ENCODE measurements around the gene DAGLA. TPM values are rescaled to one million over a fixed set of nuclear protein-coding genes. Genes with fewer than 3 reads are reported as not detected.

Gene DAGLA
- total and polyA plus RNA-seq, 2 donors from 2014 or later: 1.4 to 3.9 TPM

GRCh38 chr11:61697078-61697502 is 16.9 kb downstream of the DAGLA start:
- Histone ChIP-seq H3K4me1 (ENCODE audit: control insufficient read depth in 2 of 3, insufficient read depth in 2 of 3, low read depth in 1 of 3, low read length in 3 of 3) (peaks cover 0 to 60% (median 57%) of the 10 kb centered on the region in 3 donors), H3K9ac (ENCODE audit: low read length in 3 of 3) (peak overlapping the region in 1 of 3 donors; percentile 34), H3K27me3 (ENCODE audit: control insufficient read depth, insufficient read depth, low read length) (no peaks in the 10 kb centered on the region), H3K27ac (ENCODE audit: low read depth in 2 of 2, low read length in 2 of 2) (peak overlapping the region; percentile 51 to 71), H3K36me3 (ENCODE audit: control insufficient read depth in 2 of 3, insufficient read depth in 3 of 3, low read length in 3 of 3) (no peaks in the 10 kb centered on the region), H3K4me3 (ENCODE audit: low read length in 3 of 3) (no peak overlapping the region), H3K9me3 (ENCODE audit: control insufficient read depth in 2 of 3, insufficient read depth in 1 of 3, low read length in 3 of 3) (no peaks in the 10 kb centered on the region)
- intact Hi-C loops (cut with DNase I): no loop called here
- TF ChIP-seq CTCF (IDR thresholded peaks at IDR 0.05; ENCODE audit: borderline replicate concordance, extremely low read depth, insufficient read depth): no peak
- no peak for FAIRE-seq
- peak in 4 of 5 donors; percentile 60 to 91 (median 70) for DNase-seq

- Histone ChIP-seq H3K4me3 (ENCODE audit: low read length in 3 of 3) (no peak overlapping the region), H3K27me3 (ENCODE audit: control insufficient read depth, insufficient read depth, low read length) (no peaks in the 10 kb centered on the region), H3K27ac (ENCODE audit: low read depth in 2 of 2, low read length in 2 of 2) (no peak overlapping the region), H3K36me3 (ENCODE audit: control insufficient read depth in 2 of 3, insufficient read depth in 3 of 3, low read length in 3 of 3) (no peaks in the 10 kb centered on the region), H3K9me3 (ENCODE audit: control insufficient read depth in 2 of 3, insufficient read depth in 1 of 3, low read length in 3 of 3) (no peaks in the 10 kb centered on the region), H3K9ac (ENCODE audit: low read length in 3 of 3) (peak overlapping the region in 1 of 3 donors; percentile 7), H3K4me1 (ENCODE audit: control insufficient read depth in 2 of 3, insufficient read depth in 2 of 3, low read depth in 1 of 3, low read length in 3 of 3) (peaks cover 0 to 60% (median 57%) of the 10 kb centered on the region in 3 donors)
- intact Hi-C loops (cut with DNase I): no loop called here
- FAIRE-seq (no peak), DNase-seq (no peak)
- TF ChIP-seq CTCF (IDR thresholded peaks at IDR 0.05; ENCODE audit: borderline replicate concordance, extremely low read depth, insufficient read depth): no peak
Measured at GRCh38 chr11:61697764-61698163, 17.6 kb downstream of the DAGLA start.

GRCh38 chr11:61698173-61698948 is 18.2 kb downstream of the DAGLA start:
- DNase-seq (peak in 1 of 5 donors; percentile 45), FAIRE-seq (no peak)
- TF ChIP-seq CTCF (IDR thresholded peaks at IDR 0.05; ENCODE audit: borderline replicate concordance, extremely low read depth, insufficient read depth): no peak
- Histone ChIP-seq H3K4me1 (ENCODE audit: control insufficient read depth in 2 of 3, insufficient read depth in 2 of 3, low read depth in 1 of 3, low read length in 3 of 3) (peaks cover 0 to 60% (median 57%) of the 10 kb centered on the region in 3 donors), H3K27ac (ENCODE audit: low read depth in 2 of 2, low read length in 2 of 2) (peak overlapping the region in 1 of 2 donors; percentile 79), H3K9ac (ENCODE audit: low read length in 3 of 3) (peak overlapping the region in 1 of 3 donors; percentile 19), H3K4me3 (ENCODE audit: low read length in 3 of 3) (no peak overlapping the region), H3K27me3 (ENCODE audit: control insufficient read depth, insufficient read depth, low read length) (no peaks in the 10 kb centered on the region), H3K36me3 (ENCODE audit: control insufficient read depth in 2 of 3, insufficient read depth in 3 of 3, low read length in 3 of 3) (no peaks in the 10 kb centered on the region), H3K9me3 (ENCODE audit: control insufficient read depth in 2 of 3, insufficient read depth in 1 of 3, low read length in 3 of 3) (no peaks in the 10 kb centered on the region)
- intact Hi-C loops (cut with DNase I): no loop called here

Data from kidney (tissue), 14 donors.